Measurements from ENCODE around the gene CMTM2. TPM values are rescaled to one million over a fixed set of nuclear protein-coding genes. Genes with fewer than 3 reads are reported as not detected.
"Not testable (repeated sequence)": the region's sequence is repeated elsewhere in the genome, so short reads cannot be mapped to it uniquely, and the experiment has no call there.

The CMTM2 gene
- total RNA-seq, 1 donor from 2014 or later, result 3.1 TPM

DNA sequence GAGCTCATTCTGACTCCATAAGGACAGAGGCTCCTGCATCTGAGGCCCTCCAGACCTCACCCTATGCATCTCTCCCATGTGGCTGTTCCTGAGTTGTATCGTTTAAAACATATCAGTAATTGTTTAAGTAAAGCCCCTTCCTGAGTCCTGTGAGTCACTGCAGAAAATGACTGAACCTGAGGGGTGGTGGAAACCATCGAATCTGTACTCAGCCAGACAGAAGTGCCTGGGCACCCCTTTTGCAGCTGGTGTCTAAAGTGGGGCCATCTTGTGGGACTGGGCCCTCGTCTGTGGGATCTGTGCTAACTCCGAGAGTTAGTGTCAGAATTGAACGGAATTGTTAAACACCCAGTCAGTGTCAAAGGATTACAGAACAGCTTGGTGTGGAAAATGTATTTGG, 50.6 kb downstream of the CMTM2 start:
- H3K4me1 ChIP-seq, result no peaks in the 10 kb centered on the region
- no peak overlapping the region for H3K27ac ChIP-seq
- no peaks in the 10 kb centered on the region for H3K36me3 ChIP-seq
- DNase-seq, result no peak
- H3K9me3 ChIP-seq, result no peaks in the 10 kb centered on the region
- intact Hi-C loops (cut with DNase I), result no loop called here
- ATAC-seq, result no peak
- no peak overlapping the region for H3K4me3 ChIP-seq
- TF ChIP-seq, protein P1, sequence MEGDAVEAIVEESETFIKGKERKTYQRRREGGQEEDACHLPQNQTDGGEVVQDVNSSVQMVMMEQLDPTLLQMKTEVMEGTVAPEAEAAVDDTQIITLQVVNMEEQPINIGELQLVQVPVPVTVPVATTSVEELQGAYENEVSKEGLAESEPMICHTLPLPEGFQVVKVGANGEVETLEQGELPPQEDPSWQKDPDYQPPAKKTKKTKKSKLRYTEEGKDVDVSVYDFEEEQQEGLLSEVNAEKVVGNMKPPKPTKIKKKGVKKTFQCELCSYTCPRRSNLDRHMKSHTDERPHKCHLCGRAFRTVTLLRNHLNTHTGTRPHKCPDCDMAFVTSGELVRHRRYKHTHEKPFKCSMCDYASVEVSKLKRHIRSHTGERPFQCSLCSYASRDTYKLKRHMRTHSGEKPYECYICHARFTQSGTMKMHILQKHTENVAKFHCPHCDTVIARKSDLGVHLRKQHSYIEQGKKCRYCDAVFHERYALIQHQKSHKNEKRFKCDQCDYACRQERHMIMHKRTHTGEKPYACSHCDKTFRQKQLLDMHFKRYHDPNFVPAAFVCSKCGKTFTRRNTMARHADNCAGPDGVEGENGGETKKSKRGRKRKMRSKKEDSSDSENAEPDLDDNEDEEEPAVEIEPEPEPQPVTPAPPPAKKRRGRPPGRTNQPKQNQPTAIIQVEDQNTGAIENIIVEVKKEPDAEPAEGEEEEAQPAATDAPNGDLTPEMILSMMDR (IDR thresholded peaks at IDR 0.05), result no peak
- no peaks in the 10 kb centered on the region for H3K27me3 ChIP-seq

- DNase-seq; H3K27ac ChIP-seq; H3K4me3 ChIP-seq; H3K36me3 ChIP-seq; intact Hi-C loops (cut with DNase I); ATAC-seq; H3K27me3 ChIP-seq; H3K9me3 ChIP-seq; H3K4me1 ChIP-seq: not testable (repeated sequence)
These were observed 51.4 kb downstream of the CMTM2 start for GRCh38 chr16:66630561-66631260.

DNA sequence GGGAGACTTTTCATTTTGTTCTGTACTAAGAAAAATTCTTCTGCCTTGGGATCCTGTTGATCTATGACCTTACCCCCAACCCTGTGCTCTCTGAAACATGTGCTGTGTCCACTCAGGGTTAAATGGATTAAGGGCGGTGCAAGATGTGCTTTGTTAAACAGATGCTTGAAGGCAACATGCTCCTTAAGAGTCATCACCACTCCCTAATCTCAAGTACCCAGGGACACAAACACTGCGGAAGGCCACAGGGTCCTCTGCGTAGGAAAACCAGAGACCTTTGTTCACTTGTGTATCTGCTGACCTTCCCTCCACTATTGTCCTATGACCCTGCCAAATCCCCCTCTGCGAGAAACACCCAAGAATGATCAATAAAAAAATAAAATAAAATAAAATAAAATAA, 52.3 kb downstream of the CMTM2 start:
- H3K4me1 ChIP-seq; H3K36me3 ChIP-seq; ATAC-seq; H3K9me3 ChIP-seq; intact Hi-C loops (cut with DNase I); H3K27ac ChIP-seq; H3K27me3 ChIP-seq; DNase-seq; H3K4me3 ChIP-seq: not testable (repeated sequence)

GRCh38 chr16:66634527-66635196, 55.4 kb downstream of the CMTM2 start:
- intact Hi-C loops (cut with DNase I), result no loop called here
- Histone ChIP-seq H3K27me3 (no peaks in the 10 kb centered on the region), H3K36me3 (no peaks in the 10 kb centered on the region), H3K4me1 (no peaks in the 10 kb centered on the region), H3K9me3 (no peaks in the 10 kb centered on the region), H3K4me3 (no peak overlapping the region), H3K27ac (no peak overlapping the region)
- no peak for ATAC-seq
- TF ChIP-seq, protein P1 (IDR thresholded peaks at IDR 0.05), result no peak
- no peak for DNase-seq

GRCh38 chr16:66635406-66635805, 56.1 kb downstream of the CMTM2 start:
- H3K27me3 ChIP-seq, result no peaks in the 10 kb centered on the region
- TF ChIP-seq, protein P1 (IDR thresholded peaks at IDR 0.05), result no peak
- intact Hi-C loops (cut with DNase I), result no loop called here
- H3K4me1 ChIP-seq, result no peaks in the 10 kb centered on the region
- no peaks in the 10 kb centered on the region for H3K36me3 ChIP-seq
- H3K27ac ChIP-seq, result no peak overlapping the region
- H3K4me3 ChIP-seq, result no peak overlapping the region
- H3K9me3 ChIP-seq, result no peaks in the 10 kb centered on the region
- DNase-seq, result no peak
- ATAC-seq, result no peak

DNA sequence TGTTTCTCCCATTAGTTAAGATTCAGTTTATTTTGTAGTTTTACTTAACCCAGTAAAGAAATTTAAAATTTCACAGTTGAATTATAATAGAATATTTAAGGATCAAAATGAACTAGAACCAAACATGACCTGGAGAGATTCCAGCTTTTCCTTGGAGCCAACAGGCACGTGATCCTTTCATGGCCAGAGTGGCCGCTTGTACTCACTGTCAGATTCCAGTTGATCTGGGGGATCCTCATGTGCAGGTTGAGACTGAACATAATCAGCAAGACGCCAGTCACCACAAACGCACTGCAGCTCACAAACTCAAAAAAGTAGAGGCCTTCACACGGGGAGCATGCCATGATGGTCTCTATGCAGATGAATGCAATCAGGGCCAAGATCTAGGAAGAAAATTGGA, 56.9 kb downstream of the CMTM2 start:
- Histone ChIP-seq H3K4me1 (no peaks in the 10 kb centered on the region), H3K4me3 (no peak overlapping the region), H3K27ac (no peak overlapping the region), H3K9me3 (no peaks in the 10 kb centered on the region), H3K27me3 (no peaks in the 10 kb centered on the region), H3K36me3 (no peaks in the 10 kb centered on the region)
- TF ChIP-seq, protein P1 (IDR thresholded peaks at IDR 0.05), result no peak
- no peak for ATAC-seq
- no peak for DNase-seq
- intact Hi-C loops (cut with DNase I), result no loop called here
